GM19099 (cell line): ENCODE results near the gene TRPM7.

Experiments
- POLR2A ChIP-seq: IDR thresholded peaks from 3 replicates; pipeline ENCODE4 v1.6.1; 2011; ENCODE audit warnings: low read depth; ENCODE audit not compliant: insufficient read length; ENCODE audit errors: extremely low read depth

TRPM7 gene

GRCh38 chr15:50605462-50605861 is 81.1 kb downstream of the TRPM7 start:
- TF ChIP-seq POLR2A = no peak

DNA sequence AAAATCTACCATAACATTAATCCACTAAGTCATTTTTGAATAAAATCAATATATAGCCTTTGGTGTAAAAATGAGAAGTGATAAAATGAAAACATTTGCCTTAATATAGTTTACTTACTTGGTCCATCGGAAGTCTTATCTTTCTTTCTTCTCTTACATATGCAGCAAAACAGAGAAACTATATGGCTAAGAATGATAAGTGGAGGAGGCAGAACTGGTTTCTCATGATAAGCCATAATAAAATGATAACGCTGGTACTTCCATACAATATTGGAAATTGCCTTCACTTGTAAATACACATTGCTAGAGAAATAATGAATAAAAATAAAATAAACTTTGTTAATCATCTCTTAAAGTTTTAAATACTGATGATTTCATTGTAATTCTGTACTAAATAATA is 92.3 kb downstream of the TRPM7 start:
- no peak for TF ChIP-seq POLR2A

DNA sequence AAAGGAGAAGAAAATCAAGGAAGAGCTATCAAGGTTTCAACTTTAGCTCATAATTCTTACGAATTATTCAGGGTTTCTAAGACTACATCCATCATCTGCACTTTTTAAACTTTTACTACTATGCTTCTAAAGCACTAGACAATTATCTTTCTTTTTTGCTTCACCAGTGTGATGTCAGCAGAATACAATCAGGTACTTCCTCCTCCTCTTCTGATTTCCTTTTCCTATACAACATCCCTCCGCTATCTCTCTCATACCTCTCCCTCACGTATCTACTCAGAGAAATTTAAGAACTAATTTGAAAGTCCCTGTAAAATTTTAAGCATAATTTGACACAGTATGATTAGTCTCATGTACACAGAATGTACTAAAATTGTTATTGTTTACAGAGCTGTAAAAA is 92.8 kb downstream of the TRPM7 start:
- no peak for TF ChIP-seq POLR2A

DNA sequence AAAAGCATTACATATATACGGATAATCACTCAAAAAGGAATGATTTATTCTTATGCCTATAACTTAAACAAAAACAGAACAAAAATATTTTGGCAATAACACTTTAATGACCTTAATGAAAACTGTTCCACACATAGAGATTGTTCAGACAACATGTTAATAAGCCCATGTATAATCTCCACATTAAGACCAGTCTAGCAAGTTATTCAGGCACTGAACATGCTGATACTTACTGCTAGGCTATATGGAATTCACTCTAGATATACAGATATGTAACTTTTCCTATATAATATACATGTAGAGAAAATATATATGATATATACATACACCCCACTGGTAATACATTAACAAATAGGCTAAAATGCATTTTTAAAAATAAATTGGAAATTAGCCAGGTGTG is 96.3 kb downstream of the TRPM7 start:
- TF ChIP-seq POLR2A = no peak

- TF ChIP-seq POLR2A = no peak
Observed at GRCh38 chr15:50577492-50577891, 109.1 kb downstream of the TRPM7 start.

DNA sequence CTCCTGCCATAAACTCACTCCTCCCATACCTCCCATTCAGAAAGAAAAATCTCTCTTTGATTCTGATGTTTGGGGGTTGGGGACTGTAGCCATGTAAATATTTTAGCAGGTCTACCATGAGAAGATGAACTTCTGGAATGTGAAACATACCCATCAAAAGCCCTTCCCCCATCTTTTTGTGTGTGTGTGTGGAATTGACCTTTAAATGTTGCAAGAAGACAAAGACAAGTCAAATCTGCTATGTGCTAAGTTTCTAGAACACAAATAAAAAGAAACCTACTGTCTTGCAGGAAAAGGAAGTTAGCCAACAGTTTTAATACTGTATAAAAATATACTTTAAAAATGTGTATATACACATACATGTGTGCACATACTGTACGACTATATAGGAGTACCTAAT is 110.4 kb downstream of the TRPM7 start:
- no peak for TF ChIP-seq POLR2A

DNA sequence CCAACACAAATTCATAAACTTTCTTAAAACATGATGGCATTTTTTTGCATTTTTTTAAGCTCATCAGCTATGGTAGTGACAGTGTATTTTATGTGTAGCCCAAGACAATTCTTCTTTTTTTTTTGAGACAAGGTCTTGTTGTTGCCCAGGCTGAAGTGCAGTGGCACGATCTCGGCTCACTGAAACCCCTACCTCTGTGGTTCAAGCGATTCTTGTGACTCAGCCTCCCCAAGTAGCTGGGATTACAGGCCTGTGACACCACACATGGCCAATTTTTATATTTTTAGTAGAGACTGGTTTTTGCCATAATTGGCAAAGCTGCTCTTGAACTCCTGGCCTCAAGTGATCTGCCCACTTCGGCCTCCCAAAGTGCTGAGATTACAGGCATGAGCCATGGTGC is 122.8 kb downstream of the TRPM7 start:
- TF ChIP-seq POLR2A = no peak

GRCh38 chr15:50562735-50563640 is 123.6 kb downstream of the TRPM7 start:
- no peak for TF ChIP-seq POLR2A

GRCh38 chr15:50558012-50558411 is 128.6 kb downstream of the TRPM7 start:
- TF ChIP-seq POLR2A = no peak

- TF ChIP-seq POLR2A = no peak
Observed at GRCh38 chr15:50556642-50557371, 129.8 kb downstream of the TRPM7 start.

DNA sequence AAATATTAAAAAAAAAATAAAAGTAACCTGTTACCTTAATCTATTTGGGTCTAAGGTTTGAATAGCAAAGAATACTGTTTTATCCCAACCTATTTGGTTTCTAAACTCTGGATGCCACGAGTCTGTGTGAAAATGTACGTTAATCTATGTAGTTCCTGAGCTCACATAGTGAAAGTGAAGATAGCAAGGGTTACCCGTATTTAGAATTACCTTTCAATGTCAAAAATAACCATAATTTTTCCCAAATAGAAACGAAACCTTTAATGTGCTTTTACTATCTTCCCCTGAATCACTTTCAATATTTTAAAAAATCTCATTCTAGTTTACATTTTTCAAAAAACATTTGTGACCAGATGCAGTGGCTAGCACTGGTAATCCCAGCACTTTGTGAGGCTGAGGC is 134.4 kb downstream of the TRPM7 start:
- TF ChIP-seq POLR2A = no peak

GRCh38 chr15:50549326-50549725 is 137.3 kb downstream of the TRPM7 start:
- TF ChIP-seq POLR2A = no peak

GRCh38 chr15:50546566-50546965 is 140.0 kb downstream of the TRPM7 start, which contains the start of gene USP50:
USP50 (minus strand) TSS chr15:50546666; CDS start chr15:50546525, 141 bp downstream.
- TF ChIP-seq POLR2A = no peak

- TF ChIP-seq POLR2A = no peak
Observed at GRCh38 chr15:50544368-50544767, 142.2 kb downstream of the TRPM7 start.

DNA sequence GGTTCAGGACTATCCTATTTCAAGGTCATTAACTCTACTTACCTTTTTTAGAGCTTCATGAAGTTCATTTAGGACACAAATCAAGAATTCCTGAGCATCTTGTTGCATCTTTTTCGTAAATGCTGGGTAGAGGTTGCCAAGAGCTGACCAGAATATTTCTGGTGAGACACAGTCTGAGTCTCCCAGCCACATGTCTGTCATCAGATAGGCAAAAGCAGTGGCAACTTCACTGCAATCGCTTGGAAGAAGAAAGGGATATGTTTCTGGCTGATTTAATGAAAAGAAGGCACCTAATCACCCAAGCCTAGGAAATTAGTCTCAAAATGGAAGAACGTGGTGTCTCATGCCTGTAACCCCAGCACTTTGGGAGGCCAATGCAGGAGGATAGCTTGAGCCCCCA is 143.0 kb downstream of the TRPM7 start:
- TF ChIP-seq POLR2A = no peak

- no peak for TF ChIP-seq POLR2A
Observed at GRCh38 chr15:50542887-50543210, 143.7 kb downstream of the TRPM7 start.
